HG03469 (cell line): ENCODE data around the gene ETFA.
"Not testable (repeated sequence)": the region's sequence is repeated elsewhere in the genome, so short reads cannot be mapped to it uniquely, and the experiment has no call there.

Experiments
- ATAC-seq: cut with Tn5 transposase; IDR thresholded peaks from one replicate; pipeline ENCODE4 v1.9.1; 2021; ENCODE audit warnings: mild to moderate bottlenecking, moderate library complexity, moderate number of reproducible peaks; ENCODE audit not compliant: unreplicated experiment

The ETFA gene

DNA sequence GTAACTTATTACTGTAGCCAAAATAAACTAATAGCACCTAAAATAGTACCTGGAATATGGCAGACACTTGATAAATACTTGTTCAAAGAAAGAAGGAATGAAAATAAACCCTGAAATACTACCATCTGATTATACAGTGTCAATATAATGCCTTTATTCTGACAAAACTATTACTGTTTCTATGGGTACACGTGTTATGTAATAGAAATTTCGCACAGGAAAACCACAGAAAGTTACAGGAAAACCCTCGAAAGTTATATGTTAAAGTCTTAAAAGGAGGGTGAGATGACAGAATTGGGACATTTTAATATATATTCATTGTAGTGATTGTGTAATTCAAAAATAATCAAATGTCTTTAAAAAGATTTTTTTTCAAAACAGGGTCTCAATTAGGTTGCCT is 28.8 kb downstream of the ETFA start:
- ATAC-seq = no peak

DNA sequence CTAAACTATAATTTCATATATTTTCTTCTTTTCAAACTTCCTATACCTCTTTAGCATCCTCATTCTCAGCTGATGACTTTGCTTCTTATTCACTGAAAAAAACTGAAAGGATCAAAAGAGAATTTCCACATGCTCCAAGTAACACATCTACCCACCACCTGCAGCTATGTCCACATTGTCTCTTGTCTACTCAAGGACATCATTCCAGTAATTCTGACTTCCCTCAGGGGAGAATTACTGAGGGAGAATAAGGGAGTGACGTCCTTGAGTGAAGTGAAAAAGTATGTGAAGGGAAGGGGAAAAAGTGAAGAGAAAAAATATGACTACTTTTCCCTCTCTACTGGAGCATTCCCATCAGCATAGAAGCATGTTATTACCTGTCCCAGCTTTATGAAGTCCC is 32.6 kb downstream of the ETFA start:
- ATAC-seq = no peak

DNA sequence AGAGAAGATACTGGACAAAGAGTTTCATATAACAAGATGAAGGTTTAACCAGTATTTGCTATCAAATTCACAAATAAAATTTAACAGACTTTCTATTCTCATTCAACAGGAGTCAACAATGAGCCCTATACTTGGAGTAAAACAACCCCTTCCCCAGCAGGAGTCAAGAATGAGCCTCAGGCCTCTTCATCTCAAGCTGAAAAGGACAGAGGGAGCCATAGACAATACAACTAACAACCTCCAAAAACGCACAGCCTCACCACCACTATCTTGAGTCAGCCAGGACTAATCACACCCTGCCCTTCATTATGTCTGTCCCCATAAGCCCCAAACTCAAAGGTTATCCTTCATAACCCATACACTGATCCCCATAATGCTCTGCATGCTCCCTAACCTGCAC is 36.4 kb downstream of the ETFA start:
- no peak for ATAC-seq

DNA sequence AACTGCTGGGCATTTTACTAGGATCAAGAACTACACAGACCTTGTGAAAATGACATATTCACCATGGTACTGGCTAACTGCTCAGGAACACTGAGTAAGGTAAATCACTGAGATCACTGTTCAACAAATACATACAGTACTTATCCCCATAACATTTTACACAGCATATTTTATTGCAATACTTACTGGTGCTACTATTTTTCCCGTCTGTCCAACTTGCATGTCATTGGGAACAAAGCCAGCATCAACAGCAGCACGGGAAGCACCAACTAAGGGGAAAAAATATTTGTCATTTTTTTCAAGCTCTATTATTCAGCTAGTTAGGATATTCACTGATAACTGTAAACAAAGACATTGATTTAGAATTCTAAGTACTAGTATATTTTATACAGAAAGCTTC is 37.0 kb downstream of the ETFA start:
- no peak for ATAC-seq

DNA sequence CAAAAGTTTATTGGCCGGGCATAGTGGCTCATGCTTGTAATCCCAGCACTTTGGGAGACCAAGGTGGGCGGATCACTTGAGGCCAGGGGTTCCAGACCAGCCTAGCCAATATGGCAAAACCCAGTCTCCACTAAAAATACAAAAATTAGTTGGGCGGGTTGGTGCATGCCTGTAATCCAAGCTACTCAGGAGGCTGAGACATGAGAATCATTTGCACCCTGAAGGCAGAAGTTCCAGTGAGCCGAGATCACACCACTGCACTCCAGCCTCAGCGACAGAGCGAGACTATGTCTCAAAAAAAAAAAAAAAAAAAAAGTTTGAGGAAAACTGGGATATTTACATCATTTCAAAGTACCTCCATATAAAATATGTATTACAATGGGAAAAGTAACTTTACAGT is 40.4 kb downstream of the ETFA start:
- ATAC-seq = no peak

DNA sequence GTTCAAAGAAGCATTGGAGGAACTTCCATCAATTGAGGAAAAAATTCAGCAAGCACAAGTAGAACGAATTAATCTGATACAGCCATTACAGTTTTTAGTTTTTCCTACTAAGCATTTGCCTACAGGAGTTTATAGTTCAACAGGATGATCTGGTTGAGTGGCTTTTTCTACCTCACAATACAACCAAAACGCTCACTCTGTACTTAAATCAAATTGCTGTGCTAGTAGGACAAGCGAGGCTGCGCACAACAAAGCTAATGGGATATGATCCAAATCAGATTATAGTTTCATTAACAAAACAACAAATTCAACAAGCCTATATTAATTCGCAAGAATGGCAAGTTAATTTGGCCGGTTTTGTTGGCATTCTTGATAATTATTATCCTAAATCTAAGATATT is 44.2 kb downstream of the ETFA start:
- ATAC-seq = no peak

DNA sequence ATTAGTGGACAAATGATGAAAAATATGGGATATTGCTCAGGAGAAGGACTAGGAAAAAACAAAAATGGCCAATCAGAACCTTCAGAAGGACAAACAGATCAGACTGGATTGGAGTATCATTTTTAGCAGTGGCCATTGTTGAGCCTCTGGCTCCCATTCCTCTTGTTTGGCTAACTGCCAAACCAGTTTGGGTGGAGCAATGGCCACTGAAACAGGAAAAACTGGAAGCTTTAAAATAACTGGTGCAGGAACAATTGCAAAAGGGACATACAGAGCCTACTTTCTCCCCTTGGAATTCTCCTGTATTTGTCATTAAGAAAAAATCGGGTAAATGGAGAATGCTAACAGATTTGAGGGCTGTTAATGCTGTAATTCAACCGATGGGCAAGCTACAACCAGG is 45.5 kb downstream of the ETFA start:
- ATAC-seq = not testable (repeated sequence)

DNA sequence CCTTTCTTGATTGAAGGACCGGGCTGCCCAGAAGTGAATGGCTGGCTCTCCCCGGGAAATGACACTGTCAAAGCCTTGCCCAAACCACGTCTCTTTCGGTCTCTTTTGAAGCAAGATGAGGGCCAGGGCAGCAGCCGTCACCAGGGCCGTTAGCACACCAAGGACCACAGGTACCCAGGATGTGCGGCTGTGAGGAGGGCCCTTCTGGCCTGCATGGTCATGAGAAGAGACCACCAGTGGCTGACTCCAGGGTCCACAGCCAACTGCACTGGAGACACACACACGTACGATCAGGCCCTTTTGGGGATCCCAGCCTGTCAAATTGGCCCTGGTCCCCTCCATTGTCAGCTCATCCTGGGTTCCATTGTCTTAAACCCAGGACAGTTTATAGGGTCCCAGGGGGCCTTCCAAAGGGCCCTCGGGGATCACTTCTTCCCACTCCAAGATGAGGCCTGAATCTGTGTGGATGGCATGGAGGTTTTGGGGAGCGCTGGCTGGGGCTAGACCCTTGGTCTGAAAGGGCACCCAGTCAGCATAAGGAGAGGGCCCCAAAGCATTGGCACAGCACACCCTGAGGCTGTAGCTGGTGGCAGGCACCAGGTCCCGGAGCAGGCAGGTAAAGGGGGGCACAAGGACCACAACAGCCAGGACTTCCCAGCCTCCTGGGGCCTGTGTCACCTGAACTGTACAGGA is 50.9 kb downstream of the ETFA start:
- ATAC-seq = no peak

DNA sequence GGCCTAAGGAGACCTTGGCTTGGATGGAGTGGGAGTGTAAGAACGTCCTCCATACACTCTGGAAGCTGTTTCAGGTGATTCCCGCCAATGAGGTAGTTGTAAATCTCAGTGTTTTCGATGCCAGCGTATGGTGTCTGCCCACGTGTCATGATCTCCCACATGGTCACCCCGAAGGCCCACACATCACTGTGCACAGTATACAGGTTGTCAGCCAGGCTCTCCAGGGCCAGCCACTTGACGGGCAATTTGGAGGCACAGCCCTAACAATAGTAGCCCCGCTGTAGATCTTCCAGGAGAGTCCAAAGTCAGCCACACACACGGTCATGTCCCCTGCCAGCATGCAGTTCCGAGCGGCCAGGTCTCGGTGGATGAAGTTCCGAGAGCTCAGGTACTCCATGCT is 51.9 kb downstream of the ETFA start:
- no peak for ATAC-seq

DNA sequence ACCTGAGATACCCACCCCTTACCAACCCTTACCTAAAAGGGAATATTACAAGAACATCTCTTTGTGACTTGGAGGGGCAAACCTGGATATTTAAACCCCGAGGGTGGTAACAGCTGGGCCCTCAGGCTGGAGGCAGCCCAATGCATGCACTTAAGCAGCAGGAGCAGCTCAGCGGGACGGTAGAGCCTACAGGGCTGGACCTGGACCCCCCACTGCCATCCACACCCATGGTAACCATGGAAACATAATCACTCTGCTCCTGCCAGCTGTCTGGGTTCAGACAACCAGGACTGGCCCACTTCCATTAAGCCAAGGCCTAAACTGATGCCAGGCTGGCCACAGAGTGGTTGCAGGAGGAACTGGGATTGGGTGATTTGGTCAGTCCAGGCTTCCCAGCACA is 52.8 kb downstream of the ETFA start:
- no peak for ATAC-seq

DNA sequence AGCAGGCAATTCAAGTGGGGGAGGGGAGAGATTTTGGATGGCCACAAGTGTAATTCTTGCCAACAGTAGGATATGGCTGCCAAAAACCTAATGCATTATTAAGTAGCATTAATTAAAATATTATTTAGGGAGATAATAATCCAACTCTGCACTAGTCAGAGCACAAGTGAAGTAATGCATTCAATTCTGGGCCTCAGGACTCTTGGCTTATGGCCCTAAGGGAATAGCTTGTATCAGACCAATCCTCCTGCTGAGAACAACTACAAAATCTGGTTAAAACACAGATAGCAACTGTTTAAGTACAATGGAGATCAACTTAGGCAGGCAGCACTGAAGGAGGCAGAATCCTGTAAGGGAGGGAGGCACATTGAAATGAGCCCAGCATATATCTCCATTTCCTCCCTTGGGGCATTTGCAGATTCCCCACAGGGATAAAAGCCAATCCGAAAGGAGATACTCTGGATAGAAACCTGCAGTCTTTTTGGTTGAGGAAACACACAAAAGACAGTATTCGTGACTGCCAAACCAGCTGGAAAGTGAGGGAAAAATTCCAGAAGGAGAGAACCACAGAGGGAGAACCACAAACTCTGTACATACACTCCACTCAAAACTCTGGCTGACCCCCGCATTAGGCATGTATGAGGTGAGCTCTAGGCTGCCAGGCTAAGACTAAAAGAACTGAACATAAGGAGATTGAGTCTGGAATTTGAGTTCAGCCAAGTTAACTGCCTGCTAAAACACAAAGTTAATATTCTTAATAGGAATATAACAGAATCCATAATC is 57.4 kb downstream of the ETFA start:
- no peak for ATAC-seq

DNA sequence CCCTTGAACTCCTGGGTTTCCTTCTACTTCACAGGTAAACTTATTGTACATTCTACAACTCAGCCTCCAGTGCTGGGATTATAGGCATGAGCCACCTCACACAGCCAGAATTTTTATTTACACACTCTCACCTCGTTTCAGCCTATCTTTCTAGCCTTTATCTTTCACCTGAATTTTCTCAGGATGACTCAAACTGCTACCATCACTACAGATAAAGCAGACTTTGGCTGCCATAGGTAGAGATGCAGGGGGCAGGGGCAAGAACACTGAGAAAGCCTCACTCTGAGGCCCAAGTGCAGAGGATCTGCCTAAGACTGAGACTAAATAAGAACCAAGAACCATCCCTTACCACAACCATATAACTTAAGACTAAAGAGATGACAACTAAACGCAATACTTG is 59.0 kb downstream of the ETFA start:
- no peak for ATAC-seq

DNA sequence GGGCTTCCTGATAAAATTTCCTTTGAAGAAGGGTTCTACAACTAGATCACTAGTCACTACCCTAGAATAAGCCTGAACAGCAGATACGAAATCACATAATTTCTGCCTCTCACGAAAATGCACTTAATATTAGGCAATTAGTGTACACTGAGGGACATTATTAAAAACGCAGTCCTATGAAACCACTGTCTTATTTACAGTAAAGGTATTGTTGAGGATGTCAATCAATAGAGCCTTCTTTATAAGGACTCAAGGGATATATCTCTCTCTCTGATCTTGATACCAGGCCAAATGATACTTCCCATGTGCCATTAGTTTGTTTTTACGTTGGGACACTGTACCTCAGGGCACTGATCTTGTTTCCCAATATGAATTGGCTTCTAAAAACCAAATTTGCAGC is 59.6 kb downstream of the ETFA start:
- ATAC-seq = no peak

DNA sequence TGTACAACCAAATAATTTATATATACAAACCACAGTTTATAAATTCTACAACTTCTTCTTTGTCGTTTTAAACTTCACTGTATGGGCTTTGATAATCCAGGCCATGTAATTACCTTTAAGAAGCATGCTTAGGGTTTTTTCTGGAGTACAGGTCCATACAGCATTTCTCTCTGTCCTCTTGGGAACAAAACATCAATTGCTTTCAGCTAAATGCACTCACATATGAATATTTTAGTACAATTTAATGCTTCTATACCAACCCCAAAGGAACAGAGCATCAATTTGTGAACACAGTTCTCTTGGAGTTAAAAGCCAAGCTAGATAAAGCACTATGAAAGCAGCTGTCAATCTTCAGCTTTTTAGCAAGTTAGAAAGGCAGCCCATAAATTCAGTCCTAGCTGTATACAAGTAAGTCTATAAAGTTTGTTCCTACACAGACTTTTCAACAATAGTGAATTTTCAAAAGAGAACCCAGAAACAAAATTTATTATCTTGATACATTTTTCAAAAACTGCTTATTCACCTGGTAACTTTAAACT is 66.1 kb downstream of the ETFA start:
- ATAC-seq = no peak

DNA sequence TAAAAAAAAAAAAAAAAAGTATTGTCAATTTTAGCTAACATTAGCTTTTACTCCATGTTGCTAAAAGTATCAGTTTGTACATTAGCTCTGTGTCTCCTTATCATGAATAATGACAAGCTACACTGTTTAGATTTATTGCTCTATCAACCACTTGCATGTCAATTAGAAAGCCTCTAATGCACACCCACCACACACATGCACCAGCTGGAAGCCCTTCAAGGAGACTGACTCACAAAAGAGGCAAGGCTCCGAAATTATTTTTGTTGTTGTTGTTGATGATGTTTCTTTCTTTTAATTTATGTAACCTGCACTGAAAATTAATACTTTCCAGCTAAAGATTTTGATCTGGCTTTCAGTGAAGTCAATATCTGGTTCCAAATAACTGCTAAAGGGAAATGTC is 71.5 kb downstream of the ETFA start:
- no peak for ATAC-seq

DNA sequence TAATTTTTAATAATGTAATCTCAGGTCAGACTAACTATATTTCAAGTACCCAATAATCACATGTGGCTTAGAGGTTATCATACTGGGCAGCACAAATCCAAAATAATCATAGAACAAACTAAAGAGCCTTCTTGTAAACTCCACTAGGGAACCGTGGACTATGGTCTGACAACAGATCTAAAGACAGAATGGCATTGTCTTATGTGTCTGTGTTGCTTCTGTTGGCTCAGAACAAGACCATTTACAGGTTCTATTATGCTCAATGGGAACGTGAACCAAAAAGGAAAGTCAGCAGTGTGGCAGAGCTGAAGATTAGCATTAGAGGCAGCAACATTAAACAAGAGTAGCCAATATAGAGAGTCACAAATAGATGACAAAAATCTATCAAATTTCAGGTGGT is 74.9 kb downstream of the ETFA start:
- ATAC-seq = no peak

DNA sequence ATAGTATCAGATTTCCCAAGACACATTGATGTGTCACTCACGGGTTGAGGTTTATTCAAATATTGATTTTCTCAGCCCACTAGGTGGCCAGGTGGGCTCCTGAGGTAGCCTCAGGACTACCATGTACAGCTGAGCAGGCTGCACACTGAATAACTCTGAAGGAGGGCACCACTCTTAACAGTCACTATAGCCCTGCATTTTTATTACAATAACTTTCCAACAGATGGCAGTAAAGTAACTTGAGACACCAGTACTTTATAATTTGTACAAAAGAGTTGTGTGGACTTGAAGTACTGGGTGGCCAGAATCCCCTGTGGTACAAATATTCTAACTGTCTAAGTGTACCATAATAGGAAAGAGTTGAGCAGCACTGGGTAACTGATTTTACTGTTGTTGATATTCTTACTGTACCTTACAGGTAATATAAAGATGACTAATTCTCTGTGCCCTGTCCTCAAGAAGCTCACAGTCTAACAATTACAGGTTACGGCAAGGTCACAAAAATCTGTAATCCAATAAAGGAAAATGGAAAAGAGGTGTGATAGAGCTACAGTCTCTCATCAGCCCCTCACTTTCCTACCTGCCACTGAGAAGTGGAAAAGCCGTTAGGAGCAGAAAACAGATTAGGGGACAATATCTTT is 76.0 kb downstream of the ETFA start:
- no peak for ATAC-seq

DNA sequence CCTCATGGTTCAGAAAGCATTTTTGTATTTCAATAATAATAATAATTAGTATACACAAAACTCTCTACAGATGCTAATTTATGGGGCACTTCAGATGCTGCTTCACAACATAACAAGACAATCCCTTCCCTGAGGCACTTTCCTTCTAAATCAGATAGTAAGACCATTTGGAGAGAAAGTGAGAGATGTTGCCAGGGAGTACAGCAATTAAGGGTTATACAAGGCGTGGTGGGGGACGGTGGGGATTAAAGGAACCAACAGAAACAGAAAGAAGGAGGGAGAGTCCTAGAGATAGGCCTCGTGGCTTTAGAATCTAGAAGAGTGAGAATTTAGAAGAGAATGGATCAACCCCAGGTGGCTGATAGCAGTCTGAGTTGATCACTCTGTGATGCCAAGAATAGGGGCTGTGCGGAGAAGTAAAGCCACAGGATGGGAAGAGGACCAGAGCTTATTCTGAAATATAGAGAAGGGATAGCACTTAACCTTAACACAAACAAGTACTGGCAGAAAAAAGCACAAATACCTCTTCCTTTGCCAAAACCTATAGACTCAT is 76.9 kb downstream of the ETFA start:
- ATAC-seq = no peak

DNA sequence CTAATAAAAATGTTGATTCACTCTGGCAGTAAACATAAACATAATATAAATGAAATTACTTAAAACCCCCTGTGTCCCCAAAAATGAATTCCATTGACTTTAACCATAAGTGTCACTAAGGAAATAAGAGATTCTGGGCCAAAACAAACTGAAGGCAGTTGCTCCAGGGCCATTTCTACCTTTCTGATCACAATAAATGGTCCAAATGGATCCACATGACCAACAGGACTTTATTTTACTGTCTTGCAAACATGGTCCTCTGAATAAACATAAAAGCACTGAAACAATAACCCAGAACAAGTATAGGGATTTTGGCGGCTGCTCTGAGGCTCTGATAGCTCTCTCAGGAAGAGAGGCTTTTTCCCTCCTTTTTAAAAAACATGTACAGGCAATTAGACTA is 77.3 kb downstream of the ETFA start:
- ATAC-seq = no peak

DNA sequence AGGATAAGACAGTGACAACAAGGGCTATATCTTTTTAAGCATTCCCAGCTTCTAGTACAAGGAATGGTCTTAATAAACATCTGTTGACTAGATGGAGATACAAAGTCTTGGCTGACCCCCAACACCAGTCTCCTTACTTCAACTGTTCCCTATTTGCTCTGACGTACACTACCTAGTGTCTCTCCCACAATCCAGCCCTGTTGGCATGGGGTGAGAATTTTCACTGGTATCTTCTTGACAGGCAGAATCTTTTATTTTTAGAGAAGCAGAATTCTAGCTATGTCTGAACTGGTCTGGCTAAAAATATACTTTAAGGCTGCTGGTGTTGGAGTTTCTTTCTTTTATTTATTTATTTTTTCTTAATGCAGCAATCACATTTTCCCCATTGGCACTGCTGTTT is 82.0 kb downstream of the ETFA start:
- no peak for ATAC-seq

DNA sequence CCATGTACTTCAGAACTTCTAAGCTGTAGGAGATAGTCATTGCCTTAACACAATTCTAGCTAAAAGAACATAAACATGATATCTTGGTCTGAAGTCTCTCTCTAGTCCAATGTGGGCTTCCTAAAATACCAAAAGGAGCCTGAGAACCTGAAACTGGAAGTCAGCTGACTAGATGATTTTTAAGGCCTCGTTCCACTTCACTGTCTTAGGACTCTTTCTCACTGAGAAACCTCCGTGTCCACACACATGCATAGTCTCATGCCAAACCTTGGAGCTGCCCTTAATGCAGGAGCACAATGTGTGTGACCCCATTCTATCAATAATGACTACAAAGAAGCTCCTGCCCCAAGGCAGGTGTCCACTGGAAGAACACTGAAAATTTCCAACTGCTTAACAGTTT is 87.7 kb downstream of the ETFA start:
- ATAC-seq = no peak

DNA sequence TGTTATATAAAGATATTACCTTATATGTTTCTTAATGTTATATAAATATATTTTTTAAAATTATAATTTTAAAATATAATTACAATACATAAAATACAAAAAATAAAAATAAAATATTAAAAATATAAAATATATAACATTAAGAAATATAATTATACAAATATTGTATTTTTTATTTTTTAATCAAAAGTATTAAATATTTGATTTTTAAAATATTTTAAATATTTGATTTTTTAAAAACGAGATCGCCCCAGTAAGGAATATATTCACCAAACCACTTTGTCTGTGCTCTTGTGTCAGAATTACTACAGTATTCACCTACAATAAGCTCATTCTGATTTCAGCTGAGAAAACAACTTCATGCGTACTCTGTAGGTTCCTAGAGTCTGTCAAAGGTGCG is 89.1 kb downstream of the ETFA start:
- ATAC-seq = no peak
